ENCODE results near the gene RETREG3.
"Not testable (repeated sequence)": the region's sequence is repeated elsewhere in the genome, so short reads cannot be mapped to it uniquely, and the experiment has no call there.

RETREG3 gene

DNA sequence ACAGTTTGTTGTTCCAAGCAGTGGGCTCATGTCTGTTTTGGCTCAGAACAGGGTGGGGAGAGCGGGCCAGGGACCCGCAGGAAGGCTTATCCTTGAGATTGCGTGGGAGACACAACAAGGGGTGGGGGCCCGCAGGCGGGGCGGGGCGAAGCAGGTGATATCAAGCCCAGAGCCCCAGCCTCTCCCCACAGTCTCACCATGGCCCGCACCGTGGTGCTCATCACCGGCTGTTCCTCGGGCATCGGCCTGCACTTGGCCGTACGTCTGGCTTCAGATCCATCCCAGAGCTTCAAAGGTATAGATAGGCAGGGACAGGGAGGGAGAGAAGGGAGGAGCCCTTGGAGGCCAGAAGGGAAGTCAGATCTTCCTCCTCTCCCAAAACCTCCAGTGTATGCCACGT, 56.4 kb downstream of the RETREG3 start, which contains the start of gene HSD17B1:
TSS of gene HSD17B1 (plus strand) at position 188 of the 400 bp plus-strand sequence. CDS start at position 199, 11 bp downstream.
- not testable (repeated sequence) for DNase-seq

DNA sequence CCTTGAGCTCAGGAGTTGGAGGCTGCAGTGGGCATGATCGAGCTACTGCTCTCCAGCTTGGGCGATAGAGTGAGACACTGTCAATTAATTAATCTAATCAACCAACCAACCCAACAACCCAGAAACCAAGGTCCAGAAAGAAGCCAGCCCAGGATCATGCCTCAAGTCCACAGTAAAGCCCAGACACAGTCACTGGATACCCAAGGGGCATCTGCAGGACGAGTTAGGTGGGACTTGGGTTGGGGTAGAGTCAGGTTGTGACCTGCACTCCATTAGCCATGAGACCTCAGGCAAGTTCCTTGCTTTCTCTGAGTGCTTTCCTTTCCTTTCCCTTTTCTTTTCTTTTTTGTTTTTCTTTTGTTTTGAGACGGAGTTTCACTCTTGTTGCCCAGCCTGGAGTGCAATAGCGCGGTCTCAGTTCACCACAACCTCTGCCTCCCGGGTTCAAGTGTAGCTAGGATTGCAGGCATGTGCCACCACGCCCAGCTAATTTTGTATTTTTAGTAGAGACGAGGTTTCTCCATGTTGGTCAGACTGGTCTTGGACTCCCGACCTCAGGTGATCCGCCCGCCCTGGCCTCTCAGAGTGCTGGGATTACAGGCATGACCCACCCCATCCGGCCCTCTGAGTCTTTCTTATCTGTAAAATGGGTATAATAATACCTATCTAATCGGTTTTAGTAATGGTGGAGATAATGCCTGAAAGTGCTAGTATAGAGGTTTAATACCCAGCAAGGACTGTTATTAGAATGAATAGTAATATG, 60.0 kb downstream of the RETREG3 start:
- DNase-seq = no peak

DNA sequence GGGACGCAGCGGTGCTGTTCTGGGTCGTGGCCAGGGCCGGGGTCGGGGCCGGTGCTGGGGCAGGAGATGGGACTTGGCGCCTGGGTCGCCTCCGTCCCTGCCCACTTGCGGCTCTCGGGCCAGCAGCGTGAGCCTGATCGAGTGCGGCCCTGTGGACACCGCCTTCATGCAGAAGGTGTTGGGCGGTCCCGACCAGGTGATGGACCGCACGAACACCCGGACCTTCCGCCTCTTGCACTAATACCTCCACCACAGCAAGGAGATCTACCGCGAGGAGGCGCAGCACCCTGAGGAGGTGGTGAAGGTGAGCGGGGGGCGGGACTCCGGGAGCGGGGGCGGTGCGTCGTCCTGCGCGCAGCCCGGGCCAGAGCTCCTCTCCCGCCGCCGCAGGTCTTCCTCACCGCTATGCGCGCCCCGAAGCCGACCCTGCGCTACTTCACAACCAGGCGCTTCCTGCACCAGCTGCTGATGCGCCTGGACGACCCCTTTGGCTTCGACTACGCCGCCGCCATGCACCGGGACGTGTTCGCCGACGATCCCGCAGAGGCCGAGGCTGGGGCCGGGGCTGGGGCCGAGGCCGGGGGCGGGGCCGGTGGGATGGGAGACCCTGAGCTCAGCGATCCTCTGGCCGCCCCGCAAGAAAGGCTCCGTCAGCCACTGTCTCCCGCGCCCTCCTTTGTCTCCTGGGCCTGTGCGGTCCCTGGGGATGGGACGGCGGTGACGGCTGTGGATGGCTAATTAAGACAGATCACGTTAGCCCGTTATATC, 60.9 kb downstream of the RETREG3 start:
- peak; percentile 70 for DNase-seq

DNA sequence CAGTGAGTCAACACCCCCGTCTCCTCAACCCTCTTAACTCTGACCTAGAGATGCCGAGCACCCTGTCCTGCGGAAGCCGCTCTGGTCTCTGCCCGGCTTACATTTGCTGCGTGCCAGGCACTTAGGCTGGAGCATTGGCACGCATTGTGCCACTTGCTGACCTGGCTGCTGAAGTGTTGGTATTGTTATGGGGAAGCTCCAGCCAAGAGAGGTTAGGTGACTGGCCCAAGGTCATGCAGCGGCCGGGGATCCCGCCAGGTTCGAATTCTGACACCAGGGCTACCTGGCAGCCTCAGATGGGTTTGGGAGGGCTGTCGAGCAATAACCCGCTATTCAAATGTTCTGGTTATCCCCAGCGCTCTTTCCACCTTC, 61.5 kb downstream of the RETREG3 start:
- DNase-seq = no peak

DNA sequence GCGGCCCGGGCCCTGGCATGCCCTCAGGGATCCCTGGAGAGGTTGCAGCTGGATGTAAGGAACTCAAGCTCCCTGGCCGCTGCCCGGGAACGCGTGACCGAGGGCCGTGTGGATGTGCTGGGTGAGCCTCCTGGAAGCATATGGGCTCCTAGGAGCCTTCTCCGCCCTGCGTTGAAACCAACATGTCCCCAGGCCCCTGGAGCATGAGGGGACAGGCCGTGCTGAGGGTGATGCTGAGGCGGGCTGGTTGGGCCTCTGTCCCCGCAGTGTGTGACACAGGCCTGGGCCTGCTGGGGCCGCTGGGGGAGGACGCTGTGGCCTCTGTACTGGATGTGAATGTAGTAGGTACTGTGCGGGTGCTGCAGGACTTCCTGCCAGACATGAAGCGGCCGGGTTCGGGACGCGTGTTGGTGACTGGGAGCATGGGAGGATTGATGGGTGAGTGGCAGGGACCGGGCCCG, 62.1 kb downstream of the RETREG3 start:
- DNase-seq = no peak

DNA sequence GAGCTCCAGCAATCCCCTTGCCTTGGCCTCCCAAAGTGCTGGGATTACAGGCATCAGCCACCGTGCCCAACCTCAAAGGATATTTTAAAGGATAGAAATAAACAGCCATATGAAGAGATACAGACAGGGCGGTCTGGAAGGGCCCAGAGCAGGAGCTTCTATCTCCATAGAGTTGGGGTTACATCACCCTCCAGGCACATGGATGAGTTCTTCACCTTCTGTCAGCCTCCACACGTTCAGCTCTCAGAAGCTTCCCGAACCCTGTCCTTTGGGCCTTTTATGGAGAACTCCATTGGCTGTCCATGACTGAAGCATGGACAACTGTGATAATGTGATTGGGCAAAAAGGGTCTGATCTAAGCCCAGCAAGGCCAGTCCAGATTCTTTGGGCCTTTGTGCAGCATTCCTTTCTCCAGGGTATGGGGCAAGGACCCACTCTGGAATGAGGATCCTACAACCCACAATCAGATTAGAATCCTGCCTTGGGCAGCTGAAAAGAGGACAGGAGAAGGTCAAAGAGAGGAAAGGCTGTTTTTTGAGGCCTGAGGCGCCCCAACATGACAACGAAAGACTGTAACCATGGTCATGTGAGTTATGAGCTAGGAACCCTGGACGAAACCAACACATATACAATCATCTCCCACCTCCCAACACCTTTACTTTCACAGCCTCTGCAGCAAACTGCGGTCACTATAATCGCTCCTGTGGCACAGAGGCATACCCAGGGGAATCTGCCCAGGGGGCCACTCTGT, 63.2 kb downstream of the RETREG3 start:
- not testable (repeated sequence) for DNase-seq

DNA sequence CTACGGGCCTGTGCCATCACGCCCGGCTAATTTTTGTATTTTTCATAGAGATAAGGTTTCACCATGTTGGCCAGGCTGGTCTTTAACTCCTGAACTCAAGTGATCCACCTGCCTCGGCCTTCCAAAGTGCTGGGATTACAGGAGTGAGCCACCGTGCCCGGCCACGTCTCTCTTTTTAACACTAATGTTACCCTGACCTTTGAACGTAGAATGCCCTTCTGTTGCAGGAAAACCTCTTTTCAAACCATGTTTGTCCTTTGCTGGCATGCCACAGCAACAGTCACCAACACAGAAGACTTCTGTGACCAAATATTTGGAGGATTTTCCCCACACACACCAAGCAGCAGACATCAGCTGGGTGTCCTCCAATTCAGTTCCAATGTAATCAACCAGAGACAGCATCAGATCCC, 64.3 kb downstream of the RETREG3 start:
- no peak for DNase-seq

DNA sequence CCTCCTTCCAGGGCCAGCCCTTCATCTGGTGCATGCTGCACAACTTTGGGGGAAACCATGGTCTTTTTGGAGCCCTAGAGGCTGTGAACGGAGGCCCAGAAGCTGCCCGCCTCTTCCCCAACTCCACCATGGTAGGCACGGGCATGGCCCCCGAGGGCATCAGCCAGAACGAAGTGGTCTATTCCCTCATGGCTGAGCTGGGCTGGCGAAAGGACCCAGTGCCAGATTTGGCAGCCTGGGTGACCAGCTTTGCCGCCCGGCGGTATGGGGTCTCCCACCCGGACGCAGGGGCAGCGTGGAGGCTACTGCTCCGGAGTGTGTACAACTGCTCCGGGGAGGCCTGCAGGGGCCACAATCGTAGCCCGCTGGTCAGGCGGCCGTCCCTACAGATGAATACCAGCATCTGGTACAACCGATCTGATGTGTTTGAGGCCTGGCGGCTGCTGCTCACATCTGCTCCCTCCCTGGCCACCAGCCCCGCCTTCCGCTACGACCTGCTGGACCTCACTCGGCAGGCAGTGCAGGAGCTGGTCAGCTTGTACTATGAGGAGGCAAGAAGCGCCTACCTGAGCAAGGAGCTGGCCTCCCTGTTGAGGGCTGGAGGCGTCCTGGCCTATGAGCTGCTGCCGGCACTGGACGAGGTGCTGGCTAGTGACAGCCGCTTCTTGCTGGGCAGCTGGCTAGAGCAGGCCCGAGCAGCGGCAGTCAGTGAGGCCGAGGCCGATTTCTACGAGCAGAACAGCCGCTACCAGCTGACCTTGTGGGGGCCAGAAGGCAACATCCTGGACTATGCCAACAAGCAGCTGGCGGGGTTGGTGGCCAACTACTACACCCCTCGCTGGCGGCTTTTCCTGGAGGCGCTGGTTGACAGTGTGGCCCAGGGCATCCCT, 65.7 kb downstream of the RETREG3 start:
- DNase-seq = no peak

DNA sequence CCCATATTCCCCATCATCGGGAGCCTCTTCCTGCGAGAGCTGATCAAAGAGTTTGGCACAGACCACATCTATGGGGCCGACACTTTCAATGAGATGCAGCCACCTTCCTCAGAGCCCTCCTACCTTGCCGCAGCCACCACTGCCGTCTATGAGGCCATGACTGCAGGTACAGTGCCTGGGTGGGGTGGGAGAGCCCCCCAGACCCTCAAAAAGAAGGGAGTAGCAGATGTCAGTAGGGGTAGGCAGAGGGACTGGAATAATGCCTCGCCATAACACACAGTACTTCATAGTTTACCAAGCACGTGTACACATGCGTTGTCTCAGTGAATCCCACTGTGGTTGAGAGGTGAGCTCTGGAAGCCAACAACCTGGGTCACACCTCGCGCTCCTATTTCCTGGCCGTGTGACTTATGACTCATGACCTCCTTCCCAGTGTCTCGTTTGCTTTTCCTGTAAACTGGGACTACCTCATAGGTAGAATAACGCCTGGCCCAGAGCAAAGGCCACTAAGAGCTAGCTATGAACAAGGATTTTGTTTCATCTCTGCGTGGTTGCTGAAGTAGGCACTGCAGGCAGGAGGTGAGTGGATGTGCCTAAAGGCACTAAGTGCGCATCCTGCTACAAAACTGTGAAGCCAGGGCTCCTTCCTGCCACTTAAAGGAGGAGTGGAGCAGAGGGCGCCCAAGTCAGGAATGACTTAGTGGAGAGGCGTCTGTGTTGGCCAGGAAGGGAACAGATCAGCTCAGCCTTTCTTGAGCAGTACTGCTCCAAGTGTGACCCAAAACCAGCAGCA, 67.9 kb downstream of the RETREG3 start:
- no peak for DNase-seq

DNA sequence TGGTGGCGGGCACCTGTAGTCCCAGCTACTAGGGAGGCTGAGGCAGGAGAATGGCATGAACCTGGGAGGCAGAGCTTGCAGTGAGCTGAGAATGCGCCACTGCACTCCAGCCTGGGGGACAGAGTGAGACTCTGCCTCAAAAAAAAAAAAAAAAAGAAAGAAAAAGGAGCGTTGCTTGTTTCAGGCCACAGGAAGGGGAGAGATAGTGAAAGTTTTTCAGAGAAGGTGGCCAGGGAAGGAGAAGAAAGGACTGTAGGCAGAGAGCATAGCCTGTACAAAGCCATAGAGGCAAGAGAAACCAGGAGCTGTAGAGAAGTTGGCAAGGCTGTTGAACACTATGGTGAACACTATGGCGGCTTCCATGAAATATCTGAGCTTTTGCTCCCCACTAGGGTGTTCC, 68.6 kb downstream of the RETREG3 start:
- DNase-seq = not testable (repeated sequence)

DNA sequence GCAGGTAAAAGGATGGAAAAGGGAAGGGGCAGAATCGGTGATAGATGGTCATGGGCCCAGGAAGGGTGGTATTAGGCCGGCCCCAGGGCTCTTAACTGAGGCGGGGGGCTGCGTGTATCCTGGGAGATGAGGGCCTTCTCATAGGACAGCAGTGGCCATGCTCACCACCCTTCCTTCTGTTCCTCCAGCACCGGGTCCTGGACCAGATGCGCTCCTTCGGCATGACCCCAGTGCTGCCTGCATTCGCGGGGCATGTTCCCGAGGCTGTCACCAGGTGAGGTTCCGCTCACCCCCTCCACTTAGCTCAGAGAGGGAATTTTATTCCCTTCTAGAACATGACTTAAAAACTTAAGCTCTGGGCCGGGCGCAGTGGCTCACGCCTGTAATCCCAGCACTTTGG, 70.7 kb downstream of the RETREG3 start:
- DNase-seq = no peak

DNA sequence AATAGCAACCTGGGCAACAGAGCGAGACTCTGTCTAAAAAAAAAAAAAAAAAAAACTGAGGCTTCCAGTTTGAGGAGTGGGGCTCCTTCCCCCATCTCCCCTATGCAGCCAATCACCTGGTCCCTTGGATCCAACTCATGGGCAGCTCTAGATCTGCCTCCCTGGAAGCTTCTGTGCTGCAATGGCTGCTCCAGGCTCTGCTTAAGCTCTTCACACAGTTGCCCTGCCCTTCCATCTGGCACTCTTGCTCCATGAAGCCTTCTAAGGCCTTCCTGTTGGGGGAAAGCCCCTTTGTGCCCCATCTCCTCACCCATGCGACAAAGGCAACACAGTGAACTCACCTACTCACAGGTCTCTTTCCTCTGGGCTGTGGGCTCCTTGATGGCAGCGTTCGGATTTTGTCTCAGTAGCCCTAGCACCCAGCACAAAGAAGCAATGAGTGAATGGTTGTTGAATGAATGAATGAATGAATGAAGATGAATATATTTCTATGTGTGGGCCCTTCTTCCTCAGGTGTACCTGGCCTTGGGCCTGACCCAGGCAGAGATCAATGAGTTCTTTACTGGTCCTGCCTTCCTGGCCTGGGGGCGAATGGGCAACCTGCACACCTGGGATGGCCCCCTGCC, 71.2 kb downstream of the RETREG3 start:
- DNase-seq = no peak

DNA sequence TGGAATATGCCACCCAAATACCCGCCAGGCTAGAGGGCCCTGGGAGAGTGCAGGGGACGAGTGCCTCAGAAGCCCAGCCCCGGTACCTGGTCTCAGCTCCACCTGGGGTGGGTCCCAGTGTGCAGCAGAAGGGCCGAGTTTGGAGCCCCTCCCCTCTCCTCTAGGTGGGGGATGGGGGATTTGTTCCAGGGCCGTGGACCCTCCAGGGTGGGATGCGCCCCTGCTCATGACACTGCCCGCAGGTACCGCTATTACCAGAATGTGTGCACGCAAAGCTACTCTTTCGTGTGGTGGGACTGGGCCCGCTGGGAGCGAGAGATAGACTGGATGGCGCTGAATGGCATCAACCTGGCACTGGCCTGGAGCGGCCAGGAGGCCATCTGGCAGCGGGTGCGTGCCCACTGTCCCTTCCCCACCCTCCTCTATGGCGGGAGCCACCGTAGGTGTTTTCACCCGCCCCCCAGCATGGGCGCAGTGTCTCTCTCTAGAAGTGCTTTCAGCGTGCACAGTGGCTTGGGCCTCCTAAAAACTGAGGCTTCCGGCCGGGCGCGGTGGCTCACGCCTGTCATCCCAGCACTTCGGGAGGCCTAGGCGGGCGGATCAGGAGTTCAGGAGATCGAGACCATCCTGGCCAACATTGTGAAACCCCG, 71.9 kb downstream of the RETREG3 start:
- no peak for DNase-seq

DNA sequence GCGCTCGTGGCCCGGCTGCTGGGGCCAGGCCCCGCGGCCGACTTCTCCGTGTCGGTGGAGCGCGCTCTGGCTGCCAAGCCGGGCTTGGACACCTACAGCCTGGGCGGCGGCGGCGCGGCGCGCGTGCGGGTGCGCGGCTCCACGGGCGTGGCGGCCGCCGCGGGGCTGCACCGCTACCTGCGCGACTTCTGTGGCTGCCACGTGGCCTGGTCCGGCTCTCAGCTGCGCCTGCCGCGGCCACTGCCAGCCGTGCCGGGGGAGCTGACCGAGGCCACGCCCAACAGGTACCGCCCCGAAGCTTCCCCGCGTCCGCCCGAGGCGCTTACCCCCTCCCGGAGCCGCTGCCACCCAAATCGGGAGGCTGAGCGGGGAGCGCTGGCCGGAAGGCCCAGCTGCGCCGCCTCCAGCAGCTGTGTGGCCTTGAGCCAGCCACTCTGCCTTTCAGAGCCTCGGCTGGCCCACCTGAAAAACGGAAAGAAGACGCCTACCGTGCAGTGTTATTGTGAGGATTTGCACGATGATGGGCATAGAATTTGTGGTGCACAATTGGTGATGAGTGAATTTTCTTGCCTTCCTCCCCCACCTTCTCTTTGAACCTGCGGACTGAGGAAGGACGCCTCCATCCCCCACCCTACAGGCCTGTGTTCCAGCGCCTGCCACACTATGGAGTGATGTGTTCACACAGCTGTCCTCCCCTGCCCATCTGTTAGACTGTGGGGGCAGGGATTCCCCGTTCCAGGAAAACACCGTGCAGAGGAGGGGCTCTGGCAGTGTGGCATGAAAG, 72.6 kb downstream of the RETREG3 start:
- peak; percentile 53 for DNase-seq

DNA sequence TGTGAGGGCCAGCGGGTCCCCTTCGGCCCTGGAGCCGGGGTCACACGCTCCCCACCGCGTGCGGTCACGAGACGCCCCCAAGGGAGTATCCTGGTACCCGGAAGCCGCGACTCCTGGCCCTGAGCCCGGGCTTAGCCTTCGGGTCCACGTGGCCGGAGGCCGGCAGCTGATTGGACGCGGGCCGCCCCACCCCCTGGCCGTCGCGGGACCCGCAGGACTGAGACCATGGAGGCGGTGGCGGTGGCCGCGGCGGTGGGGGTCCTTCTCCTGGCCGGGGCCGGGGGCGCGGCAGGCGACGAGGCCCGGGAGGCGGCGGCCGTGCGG, 73.2 kb downstream of the RETREG3 start, which contains the start of gene NAGLU:
TSS of gene NAGLU (plus strand) at position 194 of the 324 bp plus-strand sequence. CDS start at position 226, 32 bp downstream.
- DNase-seq = peak; percentile 67

DNA sequence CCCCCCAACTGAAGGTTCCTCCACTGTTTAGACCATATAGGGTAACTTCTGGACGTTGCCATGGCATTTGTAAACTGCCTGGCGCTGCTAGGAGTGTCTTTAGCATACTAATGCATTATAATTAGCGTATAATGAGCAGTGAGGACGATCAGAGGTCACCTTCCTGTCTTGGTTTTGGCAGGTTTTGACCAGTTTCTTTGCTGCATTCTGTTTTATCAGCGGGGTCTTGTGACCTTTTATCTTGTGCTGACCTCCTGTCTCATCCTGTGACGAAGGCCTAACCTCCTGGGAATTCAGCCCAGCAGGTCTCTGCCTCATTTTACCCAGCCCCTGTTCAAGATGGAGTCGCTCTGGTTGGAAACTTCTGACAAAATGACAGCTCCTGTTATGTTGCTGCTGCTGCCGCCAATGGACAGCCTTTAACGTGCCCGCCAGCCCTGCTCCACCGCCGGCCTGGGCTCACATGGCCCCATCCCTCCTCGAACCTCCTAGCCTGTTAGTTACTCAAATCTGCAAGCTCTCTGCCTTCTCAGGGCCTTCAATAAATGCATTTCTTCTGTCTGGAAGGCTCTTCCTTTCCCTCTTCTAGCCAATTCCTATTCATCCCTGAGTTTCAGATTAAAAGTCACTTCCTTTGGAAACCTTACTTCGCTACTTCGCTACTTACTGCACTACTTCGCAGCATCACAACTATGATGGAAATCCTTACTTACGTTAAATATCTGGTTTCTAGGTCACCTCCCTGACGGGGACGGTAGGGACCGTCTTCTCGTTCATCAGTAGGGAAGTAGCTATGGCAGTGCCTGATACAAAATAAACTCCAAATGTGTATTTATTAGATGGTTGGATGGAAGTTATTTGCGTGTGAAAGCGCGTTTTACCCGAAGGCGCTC, 73.8 kb downstream of the RETREG3 start:
- no peak for DNase-seq

DNA sequence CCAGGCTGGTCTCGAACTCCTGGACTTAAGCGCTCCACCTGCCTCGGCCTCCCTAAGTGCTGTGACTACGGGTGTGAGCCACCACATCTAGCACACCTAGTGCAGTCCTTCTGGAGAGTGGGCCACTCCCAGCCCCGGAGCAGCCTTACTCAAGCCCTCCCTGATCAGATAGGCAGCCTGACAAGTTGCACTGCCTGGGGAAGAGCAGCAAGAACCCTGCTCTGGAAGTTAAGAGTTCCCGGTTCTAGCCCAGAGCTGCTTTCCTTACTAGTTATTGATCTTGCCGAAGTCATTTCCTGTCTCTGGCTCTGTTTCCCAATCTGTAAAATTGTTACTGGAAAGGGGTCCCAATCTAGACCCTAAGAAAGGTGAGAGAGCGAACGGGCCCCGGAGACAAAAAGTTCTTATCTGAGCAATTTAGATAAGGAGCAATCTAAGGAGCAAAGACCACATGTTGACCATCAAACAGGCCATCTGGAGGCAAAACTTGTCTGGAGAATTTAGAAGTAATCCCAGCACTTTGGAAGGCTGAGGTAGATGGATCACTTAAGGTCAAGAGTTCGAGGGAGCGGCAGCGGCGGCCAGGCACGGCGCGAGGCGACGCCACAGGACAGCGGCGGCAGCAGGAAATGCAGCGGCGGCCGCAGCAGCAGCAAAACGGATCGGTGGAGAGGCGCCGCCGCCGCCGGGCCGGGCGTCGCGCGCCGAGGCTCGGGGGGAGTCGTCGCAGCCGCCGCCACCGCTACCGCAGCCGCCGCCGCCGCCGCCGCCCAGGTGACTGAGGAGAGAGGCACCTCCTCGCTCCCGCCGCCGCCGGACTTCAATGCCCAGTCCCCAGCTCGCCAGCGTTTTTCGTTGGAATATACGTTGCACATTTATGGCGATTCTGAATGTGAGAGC, 77.5 kb downstream of the RETREG3 start:
- DNase-seq = peak; percentile 50
